NT2/D1 (cell line): ENCODE results near the gene SSC4D.

Experiments used
- YY1 ChIP-seq: IDR thresholded peaks from 2 replicates; pipeline ENCODE4 v1.6.1; 2011; ENCODE audit not compliant: insufficient read length, insufficient read depth
- ZNF274 ChIP-seq: IDR thresholded peaks from 2 replicates; pipeline ENCODE4 v1.6.1; 2011; ENCODE audit warnings: mild to moderate bottlenecking, low read depth, low read length

DNA sequence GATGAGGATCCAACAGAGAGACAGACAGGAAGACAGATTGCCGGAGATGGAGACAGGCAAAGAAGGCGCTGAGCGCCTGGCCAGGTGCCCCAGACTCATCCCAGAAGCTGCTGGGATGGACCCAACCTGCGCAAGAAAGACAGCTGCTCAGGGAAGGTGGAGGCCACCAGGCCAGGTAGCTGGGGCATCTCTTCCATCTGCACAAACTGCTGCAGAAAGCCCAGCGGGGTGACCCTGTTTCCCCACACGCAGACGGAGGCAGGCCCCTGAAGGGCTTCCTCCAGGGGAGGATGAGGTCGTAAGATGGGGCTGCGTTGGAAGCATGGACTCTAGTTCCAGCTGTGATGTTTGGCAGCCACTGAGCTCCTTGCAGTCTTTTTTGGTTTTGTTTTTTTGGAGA, 34.2 kb downstream of the SSC4D start:
- TF ChIP-seq ZNF274 (no peak), YY1 (no peak)
